AG09319 (cell line): Measurements from ENCODE around the gene CCDC87.
A peak's percentile ranks its signal among the peaks of the same experiment; 100 is the strongest.
"Not testable (repeated sequence)": the region's sequence is repeated elsewhere in the genome, so short reads cannot be mapped to it uniquely, and the experiment has no call there.

Experiments used
- DNase-seq: peaks from one replicate; pipeline ENCODE4 v3.0.0-alpha.2; 2010; ENCODE audit warnings: low read depth; ENCODE audit errors: extremely low read depth
- TF ChIP-seq, protein P1 (sequence below): IDR thresholded peaks from 2 replicates; pipeline ENCODE4 v1.5.1; 2011; ENCODE audit warnings: low read depth, mild to moderate bottlenecking, inconsistent platforms, low read length, moderate library complexity

CCDC87 gene

DNA sequence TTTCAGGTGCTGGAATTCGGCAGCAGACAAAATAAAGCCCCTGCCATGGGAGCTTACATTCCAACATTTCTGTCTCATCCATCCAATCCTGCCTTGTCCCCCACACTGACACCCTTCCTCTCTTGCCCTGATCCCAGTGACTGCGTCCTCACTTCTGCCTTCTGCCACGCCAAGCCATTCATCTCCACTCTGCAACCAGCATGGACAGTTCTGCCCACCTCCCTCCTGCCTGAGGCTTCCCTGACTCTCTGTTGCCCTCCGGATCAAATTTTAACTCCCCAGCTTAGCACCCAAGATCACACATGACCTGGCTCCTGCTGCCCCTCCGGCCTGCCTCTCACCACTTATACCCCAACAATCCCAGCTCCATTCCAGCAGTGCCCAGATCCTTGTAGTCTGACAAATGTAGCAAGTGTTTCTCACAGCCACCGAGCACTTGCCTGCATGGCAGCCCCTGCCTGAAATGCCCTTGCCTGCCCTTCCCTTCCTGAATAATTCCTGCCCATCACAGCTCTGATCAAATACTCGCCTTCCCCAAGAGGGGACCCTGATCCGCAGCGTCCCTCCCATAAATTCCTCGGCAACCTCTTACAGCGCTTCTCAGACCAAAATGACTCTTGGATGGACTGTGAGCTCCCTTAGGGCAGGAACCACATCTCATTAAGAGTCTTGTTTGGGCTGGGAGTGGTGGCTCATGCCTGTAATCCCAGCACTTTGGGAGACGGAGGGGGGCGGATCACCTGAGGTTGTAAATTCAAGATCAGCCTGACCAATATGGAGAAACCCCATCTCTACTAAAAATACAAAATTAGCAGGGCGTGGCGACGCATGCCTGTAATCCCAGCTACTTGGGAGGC is 43.9 kb downstream of the CCDC87 start:
- no peak for DNase-seq
- TF ChIP-seq, protein P1, sequence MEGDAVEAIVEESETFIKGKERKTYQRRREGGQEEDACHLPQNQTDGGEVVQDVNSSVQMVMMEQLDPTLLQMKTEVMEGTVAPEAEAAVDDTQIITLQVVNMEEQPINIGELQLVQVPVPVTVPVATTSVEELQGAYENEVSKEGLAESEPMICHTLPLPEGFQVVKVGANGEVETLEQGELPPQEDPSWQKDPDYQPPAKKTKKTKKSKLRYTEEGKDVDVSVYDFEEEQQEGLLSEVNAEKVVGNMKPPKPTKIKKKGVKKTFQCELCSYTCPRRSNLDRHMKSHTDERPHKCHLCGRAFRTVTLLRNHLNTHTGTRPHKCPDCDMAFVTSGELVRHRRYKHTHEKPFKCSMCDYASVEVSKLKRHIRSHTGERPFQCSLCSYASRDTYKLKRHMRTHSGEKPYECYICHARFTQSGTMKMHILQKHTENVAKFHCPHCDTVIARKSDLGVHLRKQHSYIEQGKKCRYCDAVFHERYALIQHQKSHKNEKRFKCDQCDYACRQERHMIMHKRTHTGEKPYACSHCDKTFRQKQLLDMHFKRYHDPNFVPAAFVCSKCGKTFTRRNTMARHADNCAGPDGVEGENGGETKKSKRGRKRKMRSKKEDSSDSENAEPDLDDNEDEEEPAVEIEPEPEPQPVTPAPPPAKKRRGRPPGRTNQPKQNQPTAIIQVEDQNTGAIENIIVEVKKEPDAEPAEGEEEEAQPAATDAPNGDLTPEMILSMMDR = no peak

DNA sequence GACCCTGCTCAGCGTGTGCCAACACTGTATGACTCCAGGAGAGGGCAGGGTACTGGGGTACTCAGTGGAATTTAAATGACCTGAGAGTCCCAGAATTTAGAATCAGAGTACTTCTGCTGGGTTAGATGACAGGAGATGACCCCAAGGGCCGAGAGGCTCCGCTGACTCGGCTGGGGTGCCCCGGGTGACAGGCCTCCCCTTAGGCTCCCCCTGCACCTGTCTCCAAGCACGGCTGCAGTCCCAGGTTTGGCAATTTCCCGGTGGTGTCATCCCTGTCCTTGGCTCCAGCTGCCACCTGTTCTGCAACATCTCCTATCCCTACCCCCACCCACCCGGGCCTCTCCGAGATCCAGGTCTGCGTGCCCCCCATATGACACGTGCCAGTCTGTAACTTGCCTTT is 44.8 kb downstream of the CCDC87 start:
- no peak for DNase-seq
- TF ChIP-seq, protein P1 = no peak

DNA sequence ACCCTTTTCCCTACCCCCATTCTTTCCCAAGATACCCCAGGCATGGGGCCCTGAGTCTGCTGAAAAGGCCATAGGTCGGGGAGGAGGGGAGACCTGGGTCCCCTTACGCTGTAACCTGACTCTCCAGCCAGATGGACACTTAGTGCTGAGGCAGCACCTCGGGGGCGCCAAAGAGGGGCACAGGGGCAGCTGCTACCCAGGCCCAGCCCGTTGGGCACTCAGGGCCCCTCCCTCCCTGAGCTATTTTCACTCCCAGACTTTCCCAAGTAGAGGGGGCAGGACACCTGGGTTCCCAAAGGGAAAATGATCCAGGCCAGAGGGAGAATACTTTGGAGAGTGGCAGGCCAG is 45.2 kb downstream of the CCDC87 start:
- TF ChIP-seq, protein P1 = no peak
- DNase-seq = no peak

DNA sequence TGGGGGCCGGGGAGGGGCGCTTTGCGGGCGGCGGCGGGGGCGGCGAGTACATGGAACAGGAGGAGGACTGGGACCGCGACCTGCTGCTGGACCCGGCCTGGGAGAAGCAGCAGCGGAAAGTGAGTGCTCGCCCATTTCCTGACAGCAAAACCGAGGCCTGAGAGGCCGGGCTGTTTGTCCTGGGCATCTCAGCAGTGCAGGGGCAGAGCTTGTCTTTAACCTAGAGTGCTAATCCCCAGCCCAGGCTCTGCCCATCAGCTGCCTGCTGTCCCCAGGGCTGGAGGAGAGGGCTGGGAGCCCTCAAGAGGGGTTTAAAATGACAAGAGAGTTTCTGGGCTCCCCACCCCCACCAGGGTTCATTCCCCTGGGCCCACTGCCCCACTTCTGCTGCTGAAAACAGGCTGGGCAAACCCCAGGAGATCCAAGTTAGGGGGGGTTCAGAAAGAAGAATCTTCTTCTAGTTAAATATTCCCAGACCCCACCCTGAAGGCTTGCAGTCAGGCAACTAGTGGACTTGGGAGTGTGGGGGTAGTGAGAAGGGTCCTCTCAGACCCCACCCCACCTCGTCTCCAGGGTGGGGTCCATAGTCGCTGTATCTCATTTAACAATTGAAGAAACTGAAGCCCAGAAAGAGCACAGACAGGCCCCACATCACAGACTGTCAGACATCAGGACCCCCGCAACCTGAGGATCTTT is 45.7 kb downstream of the CCDC87 start:
- TF ChIP-seq, protein P1 = no peak
- no peak for DNase-seq

DNA sequence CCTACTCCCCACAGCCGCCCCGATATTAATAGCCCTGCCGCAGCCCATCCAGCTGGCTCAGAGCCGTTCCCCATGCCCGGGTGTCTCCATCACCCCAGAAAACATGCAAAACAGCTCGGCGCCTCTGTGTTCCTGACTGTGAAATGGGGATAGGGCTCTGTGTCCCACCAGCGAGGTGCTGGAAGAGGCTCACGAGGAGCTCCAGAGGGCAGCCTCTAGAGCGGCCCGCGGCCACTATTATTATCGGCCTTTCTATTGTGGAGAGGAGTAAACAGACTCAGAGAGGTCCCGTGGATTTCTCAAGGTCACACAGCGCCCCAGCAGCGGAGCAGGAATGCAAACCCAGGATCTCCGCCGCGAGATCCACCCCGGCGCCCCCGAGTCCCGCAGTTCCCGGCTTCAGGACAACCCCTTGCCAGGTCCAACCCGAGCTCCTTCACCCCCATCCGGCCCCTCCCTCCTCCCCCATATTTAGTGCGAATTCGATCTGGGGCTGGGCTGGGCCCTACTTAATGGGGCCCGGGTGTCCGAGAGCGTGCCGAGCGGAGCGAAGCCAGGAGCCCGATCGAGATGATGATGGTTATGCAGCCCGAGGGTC is 46.4 kb downstream of the CCDC87 start, which contains the start of gene ACTN3:
TSS of gene ACTN3 (plus strand) at position 536 of the 598 bp plus-strand sequence. CDS start at position 571, 35 bp downstream.
- no peak for DNase-seq
- TF ChIP-seq, protein P1 = no peak

DNA sequence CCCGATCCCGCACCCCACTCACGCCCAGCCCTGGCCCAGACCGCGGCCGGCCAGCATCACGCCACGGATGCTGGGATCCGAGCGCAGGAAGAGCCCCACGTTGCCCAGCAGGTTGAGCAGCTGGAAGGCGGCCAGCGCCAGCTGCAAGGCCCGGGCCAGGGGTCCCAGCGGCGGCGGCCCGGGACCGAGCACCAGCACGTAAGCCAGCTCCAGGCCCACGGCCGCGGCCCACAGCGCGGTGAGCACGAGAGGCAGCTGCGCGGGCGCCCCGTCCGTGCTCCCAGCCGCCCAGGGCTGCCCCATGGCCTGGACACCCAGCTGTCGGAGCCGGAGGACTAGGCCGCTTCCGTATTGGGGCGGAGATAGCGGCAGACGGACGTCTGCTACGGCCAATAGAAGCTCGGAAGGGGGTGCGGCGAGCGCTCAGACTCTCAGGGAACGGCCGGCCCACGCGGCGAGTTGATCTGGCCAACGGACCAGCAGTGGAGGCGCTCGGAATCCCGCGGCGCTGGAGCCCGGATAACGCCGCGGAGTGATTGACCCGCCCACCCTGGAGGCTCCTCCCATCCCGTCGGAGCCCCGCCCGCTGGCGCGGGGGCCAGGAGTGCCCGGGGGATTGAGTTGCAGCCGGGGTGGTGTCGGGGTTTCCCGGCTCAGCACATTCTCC is 47.0 kb downstream of the CCDC87 start, which contains the start of gene ZDHHC24:
TSS of gene ZDHHC24 (minus strand) at position 348 of the 667 bp plus-strand sequence. CDS start at position 303, 45 bp downstream.
- TF ChIP-seq, protein P1 = no peak; the same call in 1 of the 2 replicates
- peak; percentile 92 for DNase-seq

DNA sequence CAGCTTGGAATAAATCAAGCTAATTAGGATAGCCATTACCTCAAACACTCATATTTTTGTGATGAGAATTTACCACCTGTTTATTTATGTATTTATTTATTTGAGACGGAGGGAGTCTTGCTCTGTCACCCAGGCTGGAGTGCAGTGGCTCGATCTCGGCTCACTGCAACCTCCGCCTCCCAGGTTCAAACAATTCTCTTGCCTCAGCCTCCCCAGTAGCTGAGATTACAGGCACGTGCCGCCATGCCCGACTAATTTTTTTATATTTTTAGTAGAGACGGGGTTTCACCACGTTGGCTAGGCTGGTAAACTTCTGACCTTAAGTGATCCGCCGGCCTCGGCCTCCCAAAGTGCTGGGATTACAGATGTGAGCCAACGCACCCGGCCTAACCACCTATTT is 47.9 kb downstream of the CCDC87 start:
- not testable (repeated sequence) for DNase-seq
